SK-N-SH (cell line): ENCODE results near the gene CYFIP1.

ENCODE experiments used
- CTCF ChIP-seq: fragments of 200-600 bp; sonication (generic); IDR thresholded peaks from 2 replicates; pipeline ENCODE4 v1.6.1; 2017; ENCODE audit warnings: antibody characterized with exemption, mild to moderate bottlenecking, moderate library complexity
- EP300 ChIP-seq, 2 experiments: IDR thresholded peaks; 2 replicates each; pipeline versions ENCODE4 v1.4.0 to v1.6.1; 2012; ENCODE audit warnings: borderline replicate concordance in 1 of 2, low read depth in 1 of 2, low read length in 1 of 2
- GABPA ChIP-seq: IDR thresholded peaks from 2 replicates; pipeline ENCODE4 v1.4.0; 2012; ENCODE audit warnings: low read depth, mild to moderate bottlenecking
- GATA2 ChIP-seq: sonication (generic); formaldehyde crosslinking; IDR thresholded peaks from 2 replicates; pipeline ENCODE4 v1.5.0; 2020; ENCODE audit warnings: mild to moderate bottlenecking, missing genetic modification reagents
- JUND ChIP-seq: IDR thresholded peaks from 2 replicates; pipeline ENCODE4 v1.4.0; 2012
- MAX ChIP-seq: IDR thresholded peaks from 2 replicates; pipeline ENCODE4 v1.4.0; 2012; ENCODE audit warnings: low read depth
- POLR2AphosphoS5 ChIP-seq: IDR thresholded peaks from 2 replicates; pipeline ENCODE4 v1.6.1; 2012; ENCODE audit warnings: low read depth, low read length
- RAD21 ChIP-seq: IDR thresholded peaks from 2 replicates; pipeline ENCODE4 v1.6.1; 2012; ENCODE audit warnings: mild to moderate bottlenecking, low read length
- REST ChIP-seq: IDR thresholded peaks from 2 replicates; pipeline ENCODE4 v1.6.1; 2012; ENCODE audit warnings: mild to moderate bottlenecking, low read depth, low read length, moderate library complexity
- TAF1 ChIP-seq: IDR thresholded peaks from 2 replicates; pipeline ENCODE4 v1.6.1; 2012; ENCODE audit warnings: low read depth, mild to moderate bottlenecking, low read length, moderate library complexity, borderline replicate concordance
- TCF12 ChIP-seq: IDR thresholded peaks from 2 replicates; pipeline ENCODE4 v1.4.0; 2012

GRCh38 chr15:22927761-22928160, 52.4 kb downstream of the CYFIP1 start:
- TF ChIP-seq RAD21 (no peak), REST (no peak), CTCF (no peak), TCF12 (no peak), MAX (no peak), POLR2AphosphoS5 (no peak), GATA2 (no peak), GABPA (no peak), EP300 (IDR thresholded peaks at IDR 0.05; ENCODE audit: borderline replicate concordance in 1 of 2, low read depth in 1 of 2, low read length in 1 of 2) (no peak), JUND (no peak), TAF1 (no peak)
